ENCODE data around the gene HEXB. TPM values are rescaled to one million over a fixed set of nuclear protein-coding genes. Genes with fewer than 3 reads are reported as not detected.
A peak's percentile ranks its signal among the peaks of the same experiment; 100 is the strongest.

Gene HEXB
- total RNA-seq, 3 donors from 2014 or later = 123 to 218 (median 145) TPM

GRCh38 chr5:74762599-74762998 lies 77.6 kb downstream of the HEXB start:
- Histone ChIP-seq H3K36me3 (no peaks in the 10 kb centered on the region), H3K4me3 (no peak overlapping the region), H3K27me3 (no peaks in the 10 kb centered on the region), H3K4me1 (peaks cover 0 to 10% of the 10 kb centered on the region in 2 donors), H3K9me3 (no peaks in the 10 kb centered on the region), H3K27ac (no peak overlapping the region)
- no peak for DNase-seq (ENCODE audit: low spot score in 2 of 2)
- TF ChIP-seq POLR2AphosphoS5 (IDR thresholded peaks at IDR 0.05) = no peak
- TF ChIP-seq POLR2A (IDR thresholded peaks at IDR 0.05) = no peak
- TF ChIP-seq CTCF (IDR thresholded peaks at IDR 0.05) = no peak
- intact Hi-C loops (cut with DNase I; ENCODE audit: low total_unique reads) = no loop called here

- Histone ChIP-seq H3K36me3 (no peaks in the 10 kb centered on the region), H3K27ac (no peak overlapping the region), H3K4me3 (no peak overlapping the region), H3K27me3 (no peaks in the 10 kb centered on the region), H3K9me3 (no peaks in the 10 kb centered on the region), H3K4me1 (peaks cover 0 to 16% of the 10 kb centered on the region in 2 donors)
- TF ChIP-seq CTCF (IDR thresholded peaks at IDR 0.05) (no peak), POLR2AphosphoS5 (IDR thresholded peaks at IDR 0.05) (no peak), POLR2A (IDR thresholded peaks at IDR 0.05) (no peak)
- DNase-seq (ENCODE audit: low spot score in 2 of 2) = no peak
- intact Hi-C loops (cut with DNase I; ENCODE audit: low total_unique reads) = no loop called here
Measured at GRCh38 chr5:74763504-74763903, 78.5 kb downstream of the HEXB start.

GRCh38 chr5:74765201-74765600 lies 80.2 kb downstream of the HEXB start:
- Histone ChIP-seq H3K36me3 (no peaks in the 10 kb centered on the region), H3K4me1 (peaks cover 0 to 16% of the 10 kb centered on the region in 2 donors), H3K27ac (no peak overlapping the region), H3K9me3 (no peaks in the 10 kb centered on the region), H3K4me3 (peak overlapping the region in 2 of 3 donors; percentile 82 to 96), H3K27me3 (no peaks in the 10 kb centered on the region)
- intact Hi-C loops (cut with DNase I; ENCODE audit: low total_unique reads) = no loop called here
- TF ChIP-seq POLR2A (IDR thresholded peaks at IDR 0.05) (no peak), POLR2AphosphoS5 (IDR thresholded peaks at IDR 0.05) (no peak), CTCF (IDR thresholded peaks at IDR 0.05) (no peak)
- no peak for DNase-seq (ENCODE audit: low spot score in 2 of 2)

- Histone ChIP-seq H3K36me3 (no peaks in the 10 kb centered on the region), H3K4me3 (peak overlapping the region; percentile 62 to 96 (median 82)), H3K9me3 (no peaks in the 10 kb centered on the region), H3K27me3 (no peaks in the 10 kb centered on the region), H3K27ac (no peak overlapping the region), H3K4me1 (peaks cover 0 to 16% of the 10 kb centered on the region in 2 donors)
- TF ChIP-seq POLR2AphosphoS5 (IDR thresholded peaks at IDR 0.05) (no peak), CTCF (IDR thresholded peaks at IDR 0.05) (no peak)
- intact Hi-C loops (cut with DNase I; ENCODE audit: low total_unique reads) = no loop called here
- no peak for DNase-seq (ENCODE audit: low spot score in 2 of 2)
Measured at GRCh38 chr5:74765929-74766328, 80.9 kb downstream of the HEXB start.

GRCh38 chr5:74766418-74766848 lies 81.4 kb downstream of the HEXB start:
- Histone ChIP-seq H3K27ac (peak overlapping the region; percentile 79 to 84), H3K9me3 (no peaks in the 10 kb centered on the region), H3K4me1 (peaks cover 0 to 16% of the 10 kb centered on the region in 2 donors), H3K36me3 (no peaks in the 10 kb centered on the region), H3K27me3 (no peaks in the 10 kb centered on the region), H3K4me3 (peak overlapping the region; percentile 62 to 96 (median 82))
- no peak for DNase-seq (ENCODE audit: low spot score in 2 of 2)
- TF ChIP-seq CTCF (IDR thresholded peaks at IDR 0.05) (no peak), POLR2AphosphoS5 (IDR thresholded peaks at IDR 0.05) (no peak), POLR2A (IDR thresholded peaks at IDR 0.05) (no peak)
- intact Hi-C loops (cut with DNase I; ENCODE audit: low total_unique reads) = no loop called here
